GM12865 (cell line): ENCODE data around the gene EFCAB9.

Source experiments
- DNase-seq: peaks from one replicate; pipeline ENCODE4 v3.0.0; 2010; ENCODE audit warnings: low read depth
- H3K4me3 ChIP-seq: 2 replicates; pipeline ENCODE4 v1.5.1; 2011; ENCODE audit warnings: mild to moderate bottlenecking, low read depth, low read length, control low read depth
- CTCF ChIP-seq: IDR thresholded peaks from 2 replicates; pipeline ENCODE4 v1.5.1; 2011; ENCODE audit warnings: low read length, control low read depth, low read depth, inconsistent platforms; ENCODE audit not compliant: insufficient read depth; ENCODE audit errors: missing control alignments

The EFCAB9 gene

GRCh38 chr5:172193872-172194271 is at the start of gene EFCAB9:
Gene EFCAB9 (plus strand): TSS chr5:172194172. CDS start chr5:172194173, 1 bp downstream.
- H3K4me3 ChIP-seq: no peak within 1 kb of the TSS
- TF ChIP-seq CTCF: no peak

GRCh38 chr5:172144291-172144815 is 49.6 kb upstream of the EFCAB9 start:
- DNase-seq: peak; percentile 29

More at GRCh38 chr5:172193872-172194271, at the start of gene EFCAB9:
- no peak for DNase-seq

GRCh38 chr5:172144931-172145869 is 48.8 kb upstream of the EFCAB9 start:
- no peak for TF ChIP-seq CTCF
- no peak for DNase-seq
- H3K4me3 ChIP-seq: no peak overlapping the region

More at GRCh38 chr5:172144291-172144815, 49.6 kb upstream of the EFCAB9 start:
- TF ChIP-seq CTCF: no peak
- no peak overlapping the region for H3K4me3 ChIP-seq

GRCh38 chr5:172145870-172146747 is 47.9 kb upstream of the EFCAB9 start:
- DNase-seq: no peak
- H3K4me3 ChIP-seq: no peak overlapping the region
- TF ChIP-seq CTCF: no peak

- TF ChIP-seq CTCF: no peak
- H3K4me3 ChIP-seq: no peak overlapping the region
- no peak for DNase-seq
Measured at GRCh38 chr5:172146748-172147092, 47.3 kb upstream of the EFCAB9 start.

- TF ChIP-seq CTCF: no peak
- H3K4me3 ChIP-seq: no peak overlapping the region
- no peak for DNase-seq
Measured at GRCh38 chr5:172147857-172148256, 46.1 kb upstream of the EFCAB9 start.
